Stimulated activated CD8-positive, alpha-beta memory T cell treated with anti-CD3 and anti-CD28 coated beads, Interleukin-7, amount 100 ng/mL, for 4 hours (primary cell): Measurements from ENCODE around the gene DOCK1.

Experiments used
- DNase-seq, 2 donors: peaks; one replicate each; pipeline ENCODE4 v3.0.0-alpha.2; 2020; ENCODE audit warnings: low read depth in 2 of 2

The DOCK1 gene

GRCh38 chr10:127398140-127398970 lies 493.1 kb downstream of the DOCK1 start:
- no peak for DNase-seq

- no peak for DNase-seq
These were observed 493.7 kb downstream of the DOCK1 start for GRCh38 chr10:127398971-127399365.

- DNase-seq, result no peak
These were observed 494.4 kb downstream of the DOCK1 start for GRCh38 chr10:127399668-127400067.

- DNase-seq, result no peak
These were observed 495.0 kb downstream of the DOCK1 start for GRCh38 chr10:127400216-127400615.

GRCh38 chr10:127402596-127403409 lies 497.6 kb downstream of the DOCK1 start:
- DNase-seq, result no peak

GRCh38 chr10:127405221-127405620 lies 500.0 kb downstream of the DOCK1 start:
- DNase-seq, result no peak

GRCh38 chr10:127406018-127406550 lies 500.9 kb downstream of the DOCK1 start:
- DNase-seq, result no peak

- DNase-seq, result no peak
These were observed 502.3 kb downstream of the DOCK1 start for GRCh38 chr10:127407551-127407950.

GRCh38 chr10:127408112-127408710 lies 503.0 kb downstream of the DOCK1 start:
- no peak for DNase-seq

GRCh38 chr10:127408733-127409132 lies 503.5 kb downstream of the DOCK1 start:
- DNase-seq, result no peak

- no peak for DNase-seq
These were observed 504.8 kb downstream of the DOCK1 start for GRCh38 chr10:127410030-127410429.

GRCh38 chr10:127411062-127411461 lies 505.8 kb downstream of the DOCK1 start:
- no peak for DNase-seq

- no peak for DNase-seq
These were observed 508.1 kb downstream of the DOCK1 start for GRCh38 chr10:127413326-127413725.

GRCh38 chr10:127414024-127414423 lies 508.8 kb downstream of the DOCK1 start:
- no peak for DNase-seq

- DNase-seq, result no peak
These were observed 509.9 kb downstream of the DOCK1 start for GRCh38 chr10:127415116-127415515.

- DNase-seq, result no peak
These were observed 510.8 kb downstream of the DOCK1 start for GRCh38 chr10:127415901-127416581.

GRCh38 chr10:127417031-127417430 lies 511.8 kb downstream of the DOCK1 start:
- no peak for DNase-seq

- no peak for DNase-seq
These were observed 512.6 kb downstream of the DOCK1 start for GRCh38 chr10:127417686-127418401.

GRCh38 chr10:127418536-127419168 lies 513.4 kb downstream of the DOCK1 start:
- DNase-seq, result no peak

GRCh38 chr10:127420138-127420684 lies 515.0 kb downstream of the DOCK1 start:
- DNase-seq, result no peak
